ENCODE measurements around the gene TMEM243.

DNA sequence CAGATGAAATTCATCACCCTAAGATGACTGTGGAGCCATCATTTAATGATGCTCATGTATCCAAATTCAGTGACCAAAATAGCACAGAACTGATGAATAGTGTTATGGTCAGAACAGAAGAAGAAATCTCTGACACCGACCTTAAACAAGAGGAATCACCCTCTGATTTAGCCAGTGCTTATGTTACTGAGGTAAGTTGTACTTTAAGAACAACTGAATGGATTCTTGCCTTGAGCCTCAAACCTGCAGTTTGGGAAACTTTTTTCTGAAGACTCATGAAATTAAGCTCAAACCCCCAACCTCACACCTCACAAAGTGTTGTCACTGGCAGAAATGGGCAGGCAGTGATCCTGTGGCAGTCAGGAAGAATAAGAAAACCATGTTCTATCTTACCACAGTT lies 25.6 kb downstream of the TMEM243 start:
- TF ChIP-seq, protein P1, sequence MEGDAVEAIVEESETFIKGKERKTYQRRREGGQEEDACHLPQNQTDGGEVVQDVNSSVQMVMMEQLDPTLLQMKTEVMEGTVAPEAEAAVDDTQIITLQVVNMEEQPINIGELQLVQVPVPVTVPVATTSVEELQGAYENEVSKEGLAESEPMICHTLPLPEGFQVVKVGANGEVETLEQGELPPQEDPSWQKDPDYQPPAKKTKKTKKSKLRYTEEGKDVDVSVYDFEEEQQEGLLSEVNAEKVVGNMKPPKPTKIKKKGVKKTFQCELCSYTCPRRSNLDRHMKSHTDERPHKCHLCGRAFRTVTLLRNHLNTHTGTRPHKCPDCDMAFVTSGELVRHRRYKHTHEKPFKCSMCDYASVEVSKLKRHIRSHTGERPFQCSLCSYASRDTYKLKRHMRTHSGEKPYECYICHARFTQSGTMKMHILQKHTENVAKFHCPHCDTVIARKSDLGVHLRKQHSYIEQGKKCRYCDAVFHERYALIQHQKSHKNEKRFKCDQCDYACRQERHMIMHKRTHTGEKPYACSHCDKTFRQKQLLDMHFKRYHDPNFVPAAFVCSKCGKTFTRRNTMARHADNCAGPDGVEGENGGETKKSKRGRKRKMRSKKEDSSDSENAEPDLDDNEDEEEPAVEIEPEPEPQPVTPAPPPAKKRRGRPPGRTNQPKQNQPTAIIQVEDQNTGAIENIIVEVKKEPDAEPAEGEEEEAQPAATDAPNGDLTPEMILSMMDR (IDR thresholded peaks at IDR 0.05): no peak
- TF ChIP-seq POLR2AphosphoS5 (IDR thresholded peaks at IDR 0.05; ENCODE audit: low read depth, low read length): no peak
- no peak for TF ChIP-seq REST (IDR thresholded peaks at IDR 0.05; ENCODE audit: insufficient read depth in 1 of 2, low read depth in 2 of 2, low read length in 1 of 2)
- no peak for TF ChIP-seq TCF7L2 (IDR thresholded peaks at IDR 0.05; ENCODE audit: low read depth, low read length)
